Skeletal muscle tissue (tissue), 4 donors: ENCODE measurements around the gene EMP2. TPM values are rescaled to one million over a fixed set of nuclear protein-coding genes. Genes with fewer than 3 reads are reported as not detected.

Experiments used
- H3K27ac ChIP-seq: one replicate; pipeline ENCODE4 v1.7.0; 2013; ENCODE audit warnings: mild to moderate bottlenecking, low read depth, low read length, inconsistent platforms
- H3K27me3 ChIP-seq, 3 donors: one replicate each; pipeline ENCODE4 v1.7.0; 2013; ENCODE audit warnings: low read length in 3 of 3; ENCODE audit not compliant: control insufficient read depth in 3 of 3, insufficient read depth in 3 of 3
- H3K36me3 ChIP-seq, 3 donors: one replicate each; pipeline ENCODE4 v1.7.0; 2013; ENCODE audit warnings: low read length in 3 of 3; ENCODE audit not compliant: control insufficient read depth in 3 of 3, insufficient read depth in 3 of 3
- H3K4me1 ChIP-seq, 3 donors: one replicate each; pipeline ENCODE4 v1.7.0; 2013; ENCODE audit warnings: low read length in 3 of 3, mild to moderate bottlenecking in 3 of 3; ENCODE audit not compliant: control insufficient read depth in 3 of 3, insufficient read depth in 3 of 3
- H3K4me3 ChIP-seq, 3 donors: one replicate each; pipeline ENCODE4 v1.7.0; 2013; ENCODE audit warnings: low read length in 3 of 3
- H3K9ac ChIP-seq, 3 donors: one replicate each; pipeline ENCODE4 v1.7.0; 2013; ENCODE audit warnings: low read length in 3 of 3, mild to moderate bottlenecking in 3 of 3, moderate library complexity in 2 of 3, low read depth in 1 of 3
- H3K9me3 ChIP-seq, 3 donors: one replicate each; pipeline ENCODE4 v1.7.0; 2013; ENCODE audit warnings: low read length in 3 of 3; ENCODE audit not compliant: control insufficient read depth in 3 of 3
- total RNA-seq: library from RNA; depleted of rRNA; stranded (reverse); fragments of >200 nt; gene quantifications from one replicate; pipeline ENCODE4 v1.2.3, GENCODE V29; 2014
- donor health status: Osteomylitis.

Gene EMP2
- total RNA-seq, 1 donor from 2014 or later: 42.8 TPM

- H3K27ac ChIP-seq: no peak overlapping the region
- no peak overlapping the region for H3K9ac ChIP-seq
- H3K4me1 ChIP-seq: peaks cover 0 to 4% (median 4%) of the 10 kb centered on the region in 3 donors
- no peaks in the 10 kb centered on the region for H3K9me3 ChIP-seq
- H3K27me3 ChIP-seq: no peaks in the 10 kb centered on the region
- H3K4me3 ChIP-seq: no peak overlapping the region
- no peaks in the 10 kb centered on the region for H3K36me3 ChIP-seq
Observed at GRCh38 chr16:10610499-10611184, 30.2 kb upstream of the EMP2 start.

DNA sequence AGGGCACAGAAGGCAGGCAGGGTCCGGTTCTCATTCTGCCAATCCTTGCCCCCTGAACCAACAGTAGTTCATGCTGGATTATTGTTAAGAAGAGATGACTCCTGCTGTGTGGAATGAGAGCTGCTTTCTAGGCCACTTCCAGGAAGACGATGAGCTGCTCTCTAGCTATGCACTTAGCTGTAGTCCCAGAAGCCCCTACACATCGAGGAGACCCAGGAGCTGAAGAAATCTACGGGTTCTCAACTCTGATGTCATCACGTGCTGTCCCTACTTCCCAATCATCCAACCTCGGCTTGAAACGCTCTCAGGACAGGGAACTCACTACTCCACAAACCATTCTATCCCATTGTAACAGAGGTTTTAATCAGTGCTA, 29.0 kb upstream of the EMP2 start:
- no peaks in the 10 kb centered on the region for H3K27me3 ChIP-seq
- H3K36me3 ChIP-seq: no peaks in the 10 kb centered on the region
- no peak overlapping the region for H3K4me3 ChIP-seq
- H3K4me1 ChIP-seq: peaks cover 0 to 4% (median 4%) of the 10 kb centered on the region in 3 donors
- no peaks in the 10 kb centered on the region for H3K9me3 ChIP-seq
- H3K27ac ChIP-seq: no peak overlapping the region
- no peak overlapping the region for H3K9ac ChIP-seq

DNA sequence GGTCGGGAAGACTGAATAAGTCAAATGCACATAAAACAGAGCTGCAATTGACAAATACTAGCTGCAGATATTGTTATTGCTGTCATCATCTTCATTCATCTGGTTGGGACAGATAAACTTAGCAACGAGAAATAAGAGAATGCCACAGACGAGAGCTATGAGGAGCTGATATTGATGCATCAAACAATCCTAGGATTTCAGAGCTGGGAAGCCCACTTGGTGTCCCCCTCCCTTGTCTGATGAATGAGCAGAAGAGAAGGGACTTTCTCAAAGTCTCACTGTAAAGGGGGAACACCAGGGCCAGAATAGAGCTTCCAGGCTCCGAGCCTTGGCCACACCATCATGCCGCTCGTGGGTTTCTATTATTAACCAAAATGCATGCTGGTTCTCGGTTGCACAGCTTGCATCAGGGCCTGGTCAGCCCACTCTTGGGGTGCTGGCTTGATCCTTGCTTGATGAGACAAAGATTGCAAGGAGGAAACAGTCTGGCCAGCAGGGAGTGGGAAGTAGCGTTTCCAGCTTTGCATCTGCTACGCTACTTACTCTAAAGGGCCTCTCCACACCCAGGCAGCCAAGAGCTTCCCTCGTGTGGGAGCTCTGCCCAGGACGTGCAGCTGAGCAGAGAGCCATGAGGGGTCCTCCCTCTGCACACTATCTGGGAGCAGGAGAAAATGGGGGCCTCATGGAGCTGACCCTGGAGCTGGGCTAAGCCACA, 28.4 kb upstream of the EMP2 start:
- Histone ChIP-seq H3K9ac (no peak overlapping the region), H3K4me3 (no peak overlapping the region)

GRCh38 chr16:10607157-10607556, 26.8 kb upstream of the EMP2 start:
- H3K36me3 ChIP-seq: no peaks in the 10 kb centered on the region
- peaks cover 0 to 4% (median 4%) of the 10 kb centered on the region in 3 donors for H3K4me1 ChIP-seq
- no peak overlapping the region for H3K9ac ChIP-seq
- no peak overlapping the region for H3K4me3 ChIP-seq
- no peaks in the 10 kb centered on the region for H3K9me3 ChIP-seq
- H3K27me3 ChIP-seq: no peaks in the 10 kb centered on the region
- H3K27ac ChIP-seq: no peak overlapping the region

More for the DNA sequence above, 28.4 kb upstream of the EMP2 start:
- Histone ChIP-seq H3K27me3 (no peaks in the 10 kb centered on the region), H3K4me1 (peaks cover 0 to 4% (median 4%) of the 10 kb centered on the region in 3 donors), H3K9me3 (no peaks in the 10 kb centered on the region), H3K27ac (no peak overlapping the region), H3K36me3 (no peaks in the 10 kb centered on the region)

DNA sequence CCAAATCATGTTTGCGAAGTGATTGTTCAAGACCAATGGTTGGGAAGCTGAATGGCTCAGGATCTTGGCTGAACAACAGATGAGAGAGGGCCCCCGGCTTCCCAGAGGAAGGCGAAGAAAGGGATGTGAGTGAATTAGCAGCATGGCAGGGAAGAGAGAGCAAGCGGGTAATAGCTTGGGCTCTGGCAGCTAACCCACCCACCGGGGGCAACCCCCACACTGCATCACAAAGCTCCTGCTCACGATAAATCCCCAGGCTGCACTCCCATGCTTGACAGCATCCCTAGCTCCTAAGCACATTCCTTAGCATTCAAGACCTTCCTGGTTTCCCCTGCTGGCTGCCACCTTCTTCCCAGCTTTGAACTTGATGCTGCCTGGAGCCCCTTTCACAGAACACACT, 26.2 kb upstream of the EMP2 start:
- H3K4me1 ChIP-seq: peaks cover 0 to 4% (median 4%) of the 10 kb centered on the region in 3 donors
- H3K27ac ChIP-seq: no peak overlapping the region
- H3K27me3 ChIP-seq: no peaks in the 10 kb centered on the region
- H3K4me3 ChIP-seq: no peak overlapping the region
- no peaks in the 10 kb centered on the region for H3K36me3 ChIP-seq
- no peaks in the 10 kb centered on the region for H3K9me3 ChIP-seq
- no peak overlapping the region for H3K9ac ChIP-seq

- H3K27ac ChIP-seq: no peak overlapping the region
- H3K36me3 ChIP-seq: no peaks in the 10 kb centered on the region
- H3K9ac ChIP-seq: no peak overlapping the region
- no peak overlapping the region for H3K4me3 ChIP-seq
- peaks cover 0 to 4% (median 4%) of the 10 kb centered on the region in 3 donors for H3K4me1 ChIP-seq
- no peaks in the 10 kb centered on the region for H3K27me3 ChIP-seq
- H3K9me3 ChIP-seq: no peaks in the 10 kb centered on the region
Observed at GRCh38 chr16:10605636-10606035, 25.2 kb upstream of the EMP2 start.

- no peaks in the 10 kb centered on the region for H3K9me3 ChIP-seq
- no peaks in the 10 kb centered on the region for H3K36me3 ChIP-seq
- H3K4me3 ChIP-seq: no peak overlapping the region
- peaks cover 2 to 11% (median 6%) of the 10 kb centered on the region in 3 donors for H3K4me1 ChIP-seq
- no peak overlapping the region for H3K9ac ChIP-seq
- H3K27me3 ChIP-seq: peaks cover 0 to 3% (median 0%) of the 10 kb centered on the region in 3 donors
- H3K27ac ChIP-seq: no peak overlapping the region
Observed at GRCh38 chr16:10601444-10602408, 21.3 kb upstream of the EMP2 start.

DNA sequence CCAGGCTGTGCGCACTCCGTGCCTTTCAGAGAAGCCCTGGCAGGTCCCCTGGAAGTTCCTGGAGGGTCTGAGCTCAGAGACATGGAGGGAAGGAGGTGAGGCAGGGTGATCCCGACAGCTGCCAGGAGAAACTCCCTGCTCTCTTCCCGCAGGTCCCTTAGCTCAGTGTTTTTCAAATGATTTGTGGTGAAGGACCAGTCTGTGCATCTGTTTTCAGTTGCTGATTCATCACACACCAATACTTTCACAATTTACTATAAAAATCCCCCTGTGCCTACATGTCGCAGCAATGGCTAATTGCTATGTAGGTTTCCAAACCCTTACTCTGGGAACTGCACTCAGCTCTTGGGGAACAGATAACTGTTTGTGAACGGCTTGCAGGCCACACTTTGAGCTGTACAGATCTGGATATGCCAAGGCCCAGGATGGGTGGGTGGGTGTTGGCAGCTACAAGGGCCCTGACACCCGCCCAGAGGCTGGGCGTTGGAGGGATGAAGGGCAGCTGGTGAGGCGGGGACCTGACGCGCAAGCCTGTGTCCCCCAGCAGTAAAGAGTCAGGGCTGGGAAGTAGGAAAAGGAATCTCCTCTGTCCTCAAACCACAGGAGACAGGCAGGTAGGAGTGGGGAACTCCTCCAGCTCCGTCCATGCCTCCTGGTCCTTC, 20.5 kb upstream of the EMP2 start:
- Histone ChIP-seq H3K36me3 (no peaks in the 10 kb centered on the region), H3K27ac (no peak overlapping the region), H3K4me3 (no peak overlapping the region)

DNA sequence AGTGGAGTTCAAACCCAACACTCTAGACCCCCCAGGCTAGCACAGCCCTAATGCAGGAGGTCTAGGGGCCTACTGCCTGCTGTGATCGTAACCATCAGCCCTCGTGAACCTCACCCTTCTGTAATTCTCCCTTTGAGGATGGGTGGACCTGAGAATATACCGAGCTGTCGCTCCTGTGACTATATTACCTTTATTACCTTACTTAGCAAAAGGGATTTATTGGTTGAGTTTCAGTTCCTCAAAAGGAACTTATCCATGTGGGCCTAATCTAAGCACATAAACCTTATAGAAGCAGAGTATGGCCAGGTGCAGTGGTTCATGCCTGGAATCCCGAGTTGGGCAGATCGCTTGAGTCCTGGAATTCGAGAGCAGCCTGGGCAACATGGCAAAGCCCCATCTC, 19.2 kb upstream of the EMP2 start:
- H3K27ac ChIP-seq: no peak overlapping the region
- peaks cover 2 to 11% (median 6%) of the 10 kb centered on the region in 3 donors for H3K4me1 ChIP-seq
- no peaks in the 10 kb centered on the region for H3K36me3 ChIP-seq
- no peak overlapping the region for H3K9ac ChIP-seq
- no peaks in the 10 kb centered on the region for H3K9me3 ChIP-seq
- H3K4me3 ChIP-seq: no peak overlapping the region
- peaks cover 0 to 10% (median 3%) of the 10 kb centered on the region in 3 donors for H3K27me3 ChIP-seq

More for the DNA sequence above, 20.5 kb upstream of the EMP2 start:
- H3K9ac ChIP-seq: no peak overlapping the region
- peaks cover 0 to 7% (median 3%) of the 10 kb centered on the region in 3 donors for H3K27me3 ChIP-seq
- no peaks in the 10 kb centered on the region for H3K9me3 ChIP-seq
- H3K4me1 ChIP-seq: peaks cover 2 to 11% (median 6%) of the 10 kb centered on the region in 3 donors
